CD4-positive, alpha-beta T cell treated with Interleukin-4 for 4 hours (primary cell): ENCODE measurements around the gene HIPK1.
"Not testable (repeated sequence)": the region's sequence is repeated elsewhere in the genome, so short reads cannot be mapped to it uniquely, and the experiment has no call there.

Experiments
- DNase-seq: peaks from one replicate; pipeline ENCODE4 v3.0.0-alpha.2; 2020

HIPK1 gene

DNA sequence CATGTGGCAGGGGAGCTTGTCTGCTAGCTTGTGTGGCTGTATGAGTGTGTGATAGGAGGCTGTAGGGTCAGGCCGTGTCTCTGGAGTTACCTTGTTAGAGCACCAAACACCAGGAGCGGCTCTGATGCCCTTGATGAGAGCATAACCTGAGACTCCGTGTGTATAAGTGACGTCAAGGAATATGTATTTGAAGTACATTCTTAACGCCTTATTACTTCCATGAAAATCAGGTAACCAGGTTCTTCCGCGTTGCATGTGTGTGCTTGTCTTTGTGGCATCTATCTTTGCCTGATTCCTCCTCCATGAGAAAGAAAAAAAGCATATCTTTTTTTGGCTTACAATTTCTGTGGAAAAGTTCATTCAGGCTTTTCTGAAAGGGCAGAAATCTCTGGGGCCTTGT is 54.7 kb downstream of the HIPK1 start:
- DNase-seq = no peak

DNA sequence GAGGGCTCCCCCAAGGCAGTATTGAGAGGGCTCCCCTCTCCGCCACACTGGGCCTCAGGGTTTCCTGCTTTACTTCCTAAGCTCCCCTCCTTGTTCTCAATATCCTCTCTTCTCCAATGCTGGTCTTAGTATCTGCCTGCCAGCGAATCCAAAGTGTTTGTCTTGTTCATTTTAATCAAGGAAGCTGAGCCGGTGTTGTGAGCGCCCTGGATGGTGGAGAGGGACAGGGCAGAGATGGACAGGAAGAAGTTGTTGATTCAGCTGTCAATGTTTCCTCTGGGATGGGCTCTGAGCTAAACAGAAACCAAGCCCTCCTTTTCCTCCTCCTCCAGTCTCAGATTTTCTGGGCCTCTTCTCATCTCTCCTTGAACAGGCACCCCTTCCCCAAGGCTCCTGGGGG is 55.6 kb downstream of the HIPK1 start:
- DNase-seq = no peak

DNA sequence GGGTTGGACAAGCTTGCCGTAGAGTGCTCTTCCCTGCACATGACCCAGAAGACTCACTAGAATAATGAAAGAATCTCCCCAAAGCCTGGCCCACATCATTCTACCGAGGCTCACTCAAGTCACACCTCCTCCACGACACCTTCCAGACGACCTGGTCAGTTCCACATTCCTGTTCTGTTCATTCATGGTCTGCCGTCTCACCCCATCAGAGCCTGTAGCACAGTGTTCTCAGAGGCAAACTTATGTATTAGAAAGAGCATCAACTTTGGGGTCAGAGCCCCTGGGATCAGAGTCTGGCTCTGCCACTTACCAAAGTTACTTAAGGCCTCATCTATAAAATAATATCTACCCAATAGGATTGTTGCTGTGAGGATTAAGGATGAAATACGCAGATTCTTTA is 57.7 kb downstream of the HIPK1 start:
- DNase-seq = no peak

DNA sequence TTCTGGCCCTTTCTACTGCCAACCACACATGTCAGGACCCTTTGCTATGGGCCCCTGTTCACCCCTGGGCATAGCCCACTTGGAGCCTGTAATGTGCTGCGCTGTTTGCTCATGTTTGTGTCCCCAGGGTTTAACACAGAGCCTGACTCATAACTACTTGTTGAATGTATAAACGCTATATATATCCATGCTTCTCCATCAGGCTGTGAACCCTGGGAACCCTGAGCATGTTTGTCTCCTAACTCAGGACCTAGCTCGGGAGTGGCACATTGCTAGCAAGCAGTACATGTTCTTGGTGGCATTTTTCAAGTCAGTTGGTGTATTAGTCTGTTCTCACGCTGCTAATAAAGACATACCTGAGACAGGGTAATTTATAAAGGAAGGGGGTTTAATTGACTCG is 58.1 kb downstream of the HIPK1 start:
- no peak for DNase-seq

DNA sequence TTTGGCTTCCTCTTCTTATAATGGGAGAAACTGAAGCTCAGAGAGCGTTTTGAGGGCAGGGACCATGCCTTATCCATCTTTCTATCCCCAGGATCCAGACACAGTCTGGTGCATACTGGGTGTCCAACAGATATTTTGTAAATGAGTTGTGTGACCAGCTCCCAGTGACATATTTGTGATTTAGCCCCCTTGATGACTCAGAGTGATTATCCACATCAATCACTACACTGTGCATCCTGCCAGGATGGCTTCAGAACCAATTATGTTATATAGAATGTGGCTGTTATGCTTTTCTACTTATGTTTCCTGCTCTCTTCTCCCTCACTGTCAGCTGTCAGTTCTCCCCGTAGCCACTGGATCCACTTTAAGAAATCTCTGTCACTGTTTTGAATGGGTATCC is 61.4 kb downstream of the HIPK1 start:
- DNase-seq = no peak

DNA sequence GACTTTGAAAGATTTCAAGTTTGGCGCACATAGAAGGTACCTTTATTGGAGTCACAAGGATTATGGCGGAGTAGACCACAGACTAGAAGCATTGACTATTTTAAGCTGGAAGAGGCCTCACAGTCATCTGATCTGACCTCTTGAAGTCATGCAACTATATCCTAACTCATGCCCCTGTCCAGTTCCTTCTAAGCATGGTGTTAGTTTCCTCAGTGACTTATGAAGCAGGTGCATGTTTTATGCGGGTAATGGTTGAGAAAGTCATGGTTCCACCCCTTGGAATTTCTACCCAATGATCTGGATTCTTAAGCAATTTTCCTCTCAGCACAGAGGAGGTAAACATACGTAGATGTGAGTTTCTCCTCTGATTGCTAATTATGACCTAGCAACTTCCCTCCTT is 61.8 kb downstream of the HIPK1 start:
- DNase-seq = no peak

DNA sequence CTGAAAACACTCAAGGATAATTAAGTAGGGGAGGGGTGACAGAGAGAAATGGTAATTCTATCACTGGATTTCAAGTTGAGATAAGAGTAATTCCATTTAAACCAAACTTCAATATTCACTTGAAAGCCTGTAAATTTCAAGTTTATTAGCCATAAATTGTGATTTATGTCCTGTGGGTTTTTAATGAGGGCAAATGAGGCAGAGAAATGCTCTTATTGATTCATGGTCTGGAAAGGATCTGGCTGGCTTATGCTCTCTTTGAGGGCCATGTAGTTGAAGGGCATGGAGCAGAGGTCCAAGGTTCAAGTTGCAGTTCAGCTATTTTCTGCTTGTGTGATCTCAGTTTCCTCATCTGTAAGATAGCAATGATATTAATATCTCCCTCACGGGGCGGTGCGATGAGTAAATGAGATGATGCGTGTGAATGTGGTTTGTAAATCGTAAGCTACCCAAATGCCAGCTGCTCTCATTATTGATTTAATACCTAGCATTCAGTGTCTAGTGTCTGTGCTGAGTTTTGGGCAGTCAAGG is 62.4 kb downstream of the HIPK1 start:
- no peak for DNase-seq

DNA sequence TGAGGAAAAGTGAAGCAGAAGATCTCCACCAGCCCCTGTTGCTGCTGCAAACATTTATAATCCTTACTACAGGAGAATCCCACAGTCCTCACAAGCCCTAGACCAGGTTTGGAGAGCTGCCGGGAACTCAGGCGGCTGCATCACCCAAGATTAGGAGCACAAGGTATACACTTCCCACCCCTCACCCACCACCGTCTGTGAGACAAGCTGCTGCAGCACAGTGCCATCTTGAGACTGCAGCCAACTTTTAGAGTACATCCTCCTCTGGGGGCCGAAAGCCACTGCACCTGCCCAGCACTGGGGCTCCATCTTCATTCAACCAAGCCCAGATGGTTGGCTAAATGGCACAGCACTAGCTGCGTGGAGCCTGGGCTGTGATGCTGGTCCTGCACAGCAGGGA is 63.9 kb downstream of the HIPK1 start:
- no peak for DNase-seq

DNA sequence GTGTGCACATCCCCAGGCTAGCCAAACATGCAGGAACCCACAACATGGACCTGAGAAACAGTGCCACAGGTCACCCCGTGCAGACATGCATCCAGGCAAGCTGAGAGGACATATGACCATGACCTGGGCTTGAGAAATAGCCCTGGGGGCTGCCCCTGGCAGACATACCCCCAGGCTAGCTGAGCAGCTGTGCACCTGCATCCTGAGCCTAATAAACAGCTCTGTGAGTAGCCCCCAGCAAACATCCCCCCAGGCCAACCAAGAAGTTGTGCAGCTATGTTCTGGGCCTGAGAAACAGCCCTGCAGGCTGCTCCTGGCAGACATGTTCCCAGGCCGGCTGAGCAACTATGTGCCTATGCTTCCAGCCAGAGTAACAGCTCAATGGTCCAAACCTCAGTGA is 64.6 kb downstream of the HIPK1 start:
- DNase-seq = no peak

DNA sequence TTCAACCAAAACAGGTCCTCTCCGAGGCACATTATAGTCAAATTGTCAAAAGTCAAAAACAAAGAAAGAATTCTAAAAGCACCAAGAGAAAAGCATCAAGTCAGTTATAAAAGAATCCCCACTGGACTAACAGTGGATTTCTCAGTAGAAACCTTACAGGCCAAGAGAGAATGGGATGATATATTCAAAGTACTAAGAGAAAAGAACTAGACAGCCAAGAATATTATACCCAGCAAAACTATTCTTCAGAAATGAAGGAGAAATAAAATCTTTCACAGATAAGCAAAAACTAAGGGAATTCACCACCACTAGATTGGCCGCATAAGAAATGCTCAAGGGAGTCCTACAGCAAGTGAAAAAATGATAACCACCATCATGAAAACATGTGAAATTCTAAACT is 66.3 kb downstream of the HIPK1 start:
- DNase-seq = no peak

DNA sequence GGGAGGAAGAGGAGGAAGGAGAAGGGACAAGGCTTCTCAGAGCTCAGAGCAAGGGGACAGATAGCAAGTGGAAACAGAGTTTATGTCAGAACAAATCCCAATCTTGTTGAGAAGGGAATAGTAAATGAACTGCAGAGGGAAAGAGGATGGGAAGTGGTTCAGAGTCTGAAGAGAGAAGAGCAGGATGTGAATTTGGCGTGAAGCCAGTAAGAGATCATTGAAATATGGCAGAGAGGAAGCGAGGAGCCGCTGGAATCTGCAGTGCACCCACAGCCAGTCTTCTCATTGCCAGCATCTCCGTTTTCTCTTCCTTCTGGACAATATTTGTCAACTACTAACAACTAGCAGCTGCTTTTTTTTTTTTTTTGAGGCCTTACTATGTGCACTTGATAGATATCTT is 69.2 kb downstream of the HIPK1 start:
- no peak for DNase-seq

DNA sequence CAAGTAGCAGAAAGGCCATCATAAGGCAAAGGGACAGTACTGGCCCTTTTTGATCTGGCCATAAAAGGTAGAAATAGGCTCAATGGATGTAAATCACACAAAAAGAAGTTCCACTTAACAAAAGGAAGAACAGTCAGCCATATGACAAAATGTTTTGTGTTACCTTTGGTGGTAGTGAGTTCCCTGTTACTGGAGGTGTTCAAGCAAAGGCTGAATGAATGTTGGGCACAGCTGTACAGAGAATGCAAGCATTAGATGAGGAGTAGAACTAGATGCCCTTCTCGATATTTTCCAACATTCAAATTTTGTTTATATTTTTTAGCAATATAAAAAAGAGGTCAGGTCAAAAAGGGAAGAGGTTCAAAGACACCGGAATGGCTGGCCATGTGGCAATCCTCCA is 70.1 kb downstream of the HIPK1 start:
- no peak for DNase-seq

DNA sequence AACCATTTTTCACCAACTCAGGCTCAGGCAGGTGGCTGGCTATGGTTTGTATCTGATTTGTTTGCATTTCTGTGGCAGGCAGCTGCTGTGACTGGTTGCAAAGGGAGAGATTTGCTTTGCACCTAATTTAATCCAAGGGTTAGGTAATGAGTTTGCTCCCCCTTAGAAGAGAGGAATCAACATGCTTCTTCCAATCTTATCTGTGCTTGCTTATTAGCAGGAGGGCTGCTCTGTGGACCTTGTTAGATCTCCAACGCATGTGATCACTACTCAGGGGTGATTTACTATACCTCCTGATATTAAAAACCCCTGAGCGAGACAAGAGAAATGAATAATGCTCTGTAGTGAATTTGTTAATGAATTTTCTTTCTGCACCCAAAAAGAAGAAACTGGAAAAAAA is 70.7 kb downstream of the HIPK1 start:
- no peak for DNase-seq

DNA sequence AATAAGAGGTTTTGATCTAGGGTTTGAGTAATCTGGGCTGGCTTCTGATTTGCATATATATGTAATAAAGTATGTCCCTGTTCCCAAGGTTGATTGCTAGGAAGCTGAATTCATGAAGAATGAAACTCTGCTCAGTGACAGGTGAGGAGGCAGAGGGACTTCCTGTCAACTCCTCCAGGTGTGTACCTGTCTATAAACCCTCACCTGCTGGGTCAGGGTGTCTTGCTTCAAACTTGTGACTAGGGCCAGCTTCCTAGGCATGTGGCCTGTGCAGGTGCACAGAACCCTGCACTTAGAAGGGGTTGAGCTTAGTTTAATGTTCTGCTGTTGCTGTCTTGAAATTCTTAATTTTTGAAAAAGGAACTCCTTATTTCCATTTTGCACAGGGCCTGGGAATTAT is 71.3 kb downstream of the HIPK1 start:
- no peak for DNase-seq

DNA sequence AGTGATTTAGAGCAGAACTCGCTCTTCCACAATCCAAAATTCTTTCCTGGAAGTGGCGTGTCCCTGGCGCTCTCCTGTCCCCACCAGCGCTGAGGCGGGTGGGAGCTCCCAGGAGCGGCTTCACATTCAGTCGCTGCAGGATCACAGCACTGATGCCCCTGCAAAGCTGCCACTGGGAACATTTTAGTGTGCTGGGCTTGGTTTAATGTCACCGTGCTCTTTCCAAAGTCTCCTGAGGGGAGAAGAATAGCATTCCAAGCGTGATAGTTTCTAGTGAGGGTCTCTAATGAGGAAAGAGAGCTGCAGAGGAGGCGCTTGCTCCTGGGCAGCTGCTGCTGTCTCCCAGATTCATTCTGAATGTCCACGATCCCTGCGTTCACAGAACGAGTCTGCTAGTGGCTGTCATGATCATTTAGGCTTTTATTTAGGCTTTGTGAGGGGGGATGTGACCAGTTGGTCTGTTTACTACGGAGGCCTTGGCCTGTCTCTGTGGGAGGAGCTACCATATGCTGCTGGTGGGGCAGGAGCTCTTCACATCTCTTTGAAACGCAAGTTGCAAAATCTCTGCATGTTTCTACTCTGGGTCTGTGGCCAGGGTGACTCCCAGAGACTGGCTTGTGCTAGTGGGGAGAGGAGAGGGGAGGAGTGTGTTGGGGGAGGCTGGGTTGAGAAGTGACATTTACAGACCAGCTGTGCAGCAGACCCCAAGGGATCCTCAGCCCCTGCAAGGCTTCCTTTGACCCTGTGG is 73.5 kb downstream of the HIPK1 start:
- no peak for DNase-seq

DNA sequence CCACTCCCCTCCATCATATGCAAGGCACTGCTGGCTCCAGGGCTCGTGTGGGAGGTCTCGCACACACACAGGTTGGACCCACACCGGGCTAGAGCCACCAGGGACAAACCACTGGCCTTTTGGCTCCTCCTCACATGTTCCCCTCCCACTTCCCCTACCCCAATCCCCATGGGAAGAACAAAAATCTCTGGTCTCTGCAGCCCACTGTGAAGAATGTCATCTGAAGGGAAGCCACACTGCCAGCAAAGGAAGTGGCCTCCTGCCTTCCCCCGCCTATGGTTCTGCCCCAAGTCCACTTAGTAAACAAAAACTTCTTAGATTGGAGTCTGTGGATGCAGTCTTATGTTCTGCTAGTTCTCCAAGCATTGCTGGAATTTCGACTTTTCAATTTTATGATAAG is 74.3 kb downstream of the HIPK1 start:
- DNase-seq = no peak

DNA sequence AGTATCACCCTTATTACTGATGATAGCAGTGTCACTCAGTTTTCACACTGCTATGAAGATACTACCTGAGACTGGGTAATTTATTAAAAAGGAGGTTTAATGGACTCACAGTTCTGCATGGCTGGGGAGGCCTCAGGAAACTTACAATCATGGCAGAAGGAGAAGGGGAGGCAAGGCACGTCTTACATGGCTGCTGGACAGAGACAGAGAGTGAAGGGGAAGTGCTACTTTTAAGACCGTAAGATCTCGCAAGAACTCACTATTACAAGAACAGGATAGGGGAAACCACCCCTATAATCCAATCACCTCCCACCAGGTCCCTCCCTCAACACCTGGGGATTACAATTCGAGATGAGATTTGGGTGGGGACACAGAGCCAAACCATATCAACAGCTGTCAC is 77.7 kb downstream of the HIPK1 start:
- DNase-seq = not testable (repeated sequence)

DNA sequence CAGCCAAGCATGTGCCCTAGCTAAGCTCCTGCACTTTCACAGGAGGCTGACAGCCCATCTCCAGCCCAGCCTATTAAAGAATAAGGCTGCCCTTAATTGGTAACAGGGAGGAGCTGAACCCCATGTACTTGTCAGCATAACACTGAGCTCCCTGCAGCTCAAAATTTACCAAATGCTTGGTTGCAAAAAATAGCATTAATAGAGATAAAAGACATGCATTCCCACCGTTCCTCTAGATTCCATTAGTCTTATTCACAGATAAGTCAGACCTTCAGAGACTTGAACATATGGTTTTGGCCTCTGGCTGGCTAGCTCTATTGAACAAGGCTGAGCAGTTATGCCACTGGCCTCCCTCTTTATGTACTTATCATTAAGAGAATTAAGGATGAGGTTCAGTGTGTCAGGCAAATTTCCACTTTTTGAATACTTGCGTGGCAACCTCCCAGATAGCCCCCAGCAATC is 79.4 kb downstream of the HIPK1 start:
- no peak for DNase-seq

DNA sequence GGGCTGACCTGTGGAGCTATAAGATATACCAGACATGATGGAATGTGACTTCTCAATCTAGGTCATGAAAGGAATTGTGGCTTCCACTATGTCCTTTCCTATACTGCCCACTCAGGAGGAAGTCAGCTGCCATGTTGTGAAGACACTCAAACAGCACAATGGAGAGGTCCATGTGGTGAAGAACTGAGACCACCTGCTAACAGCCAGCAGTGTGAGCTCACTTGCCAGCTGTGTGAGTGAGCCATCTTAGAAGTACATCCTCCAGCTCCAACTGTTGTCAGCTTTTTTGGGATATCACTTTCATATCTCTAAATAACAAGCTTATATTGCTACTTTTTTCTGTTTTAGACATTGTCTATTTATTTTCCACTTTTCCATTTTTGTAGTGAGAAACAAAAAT is 79.9 kb downstream of the HIPK1 start:
- no peak for DNase-seq

DNA sequence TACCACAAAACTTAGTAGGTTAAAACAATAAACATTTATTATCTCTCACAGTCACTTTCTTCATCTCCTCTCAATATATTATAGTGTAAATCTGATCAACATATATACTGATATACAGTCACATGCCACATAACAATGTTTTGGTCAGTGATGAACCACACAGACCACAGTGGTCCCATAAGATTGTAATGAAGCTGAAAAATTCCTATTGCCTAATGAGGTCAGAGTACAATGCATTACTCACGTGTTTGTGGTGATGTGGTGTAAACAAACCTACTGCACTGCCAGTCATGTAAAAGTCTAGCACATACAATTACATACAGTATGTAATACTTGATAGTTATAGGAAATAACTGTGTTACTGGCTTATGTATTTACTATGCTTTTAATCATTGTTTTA is 80.3 kb downstream of the HIPK1 start:
- no peak for DNase-seq

DNA sequence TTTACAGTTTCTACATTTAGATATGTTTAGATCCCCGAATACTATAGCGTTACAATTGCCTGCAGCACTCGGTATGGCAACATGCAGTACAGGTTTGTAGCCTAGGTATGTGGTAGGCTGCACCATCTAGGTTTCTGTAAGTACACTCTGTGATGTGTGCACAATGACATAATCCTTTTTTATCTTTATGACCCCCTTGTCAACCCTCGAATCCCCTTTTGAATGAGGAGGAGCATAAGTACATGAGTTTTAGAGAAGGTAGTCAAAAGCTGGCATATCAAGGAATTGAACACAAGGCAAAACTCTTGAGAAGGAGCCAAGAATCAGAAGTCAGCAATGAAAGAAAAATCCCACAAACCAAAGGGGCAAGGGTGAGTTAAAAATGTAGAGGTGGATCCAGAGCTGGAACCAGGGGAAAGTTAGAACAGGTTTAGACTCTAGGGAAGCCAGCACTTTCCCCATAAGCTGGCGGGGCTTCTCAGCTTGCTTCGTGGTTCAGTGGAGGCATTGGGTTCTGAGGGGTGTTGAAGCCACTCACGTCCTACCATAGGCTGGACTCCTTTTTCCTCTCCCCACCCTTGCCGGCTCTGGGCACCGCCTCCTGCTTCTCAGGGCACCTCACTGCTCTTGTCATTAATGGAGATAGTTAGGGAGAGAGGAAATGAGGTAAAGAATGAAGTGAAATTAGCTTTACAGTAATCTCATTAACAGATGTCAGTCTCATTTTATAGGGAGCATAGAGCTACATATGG is 81.5 kb downstream of the HIPK1 start:
- DNase-seq = no peak

DNA sequence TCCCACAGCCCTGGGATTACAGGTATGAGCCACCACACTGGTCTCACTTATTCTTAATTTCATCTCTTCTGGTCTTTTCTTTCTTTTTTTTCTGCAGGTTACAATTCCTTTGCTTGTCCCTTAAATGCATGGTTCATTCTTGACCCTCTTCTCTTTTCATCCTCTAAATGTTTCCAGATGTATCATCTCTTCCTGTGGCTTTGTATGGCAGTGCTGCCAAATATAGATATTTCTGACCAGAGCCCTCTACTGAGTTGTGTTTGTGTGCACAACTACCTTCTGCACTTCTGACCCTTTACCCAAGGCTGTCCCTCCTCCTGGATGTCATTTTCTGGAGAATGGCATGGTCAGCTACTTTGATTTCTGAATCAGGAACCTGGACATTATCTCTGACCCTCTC is 82.7 kb downstream of the HIPK1 start:
- no peak for DNase-seq

DNA sequence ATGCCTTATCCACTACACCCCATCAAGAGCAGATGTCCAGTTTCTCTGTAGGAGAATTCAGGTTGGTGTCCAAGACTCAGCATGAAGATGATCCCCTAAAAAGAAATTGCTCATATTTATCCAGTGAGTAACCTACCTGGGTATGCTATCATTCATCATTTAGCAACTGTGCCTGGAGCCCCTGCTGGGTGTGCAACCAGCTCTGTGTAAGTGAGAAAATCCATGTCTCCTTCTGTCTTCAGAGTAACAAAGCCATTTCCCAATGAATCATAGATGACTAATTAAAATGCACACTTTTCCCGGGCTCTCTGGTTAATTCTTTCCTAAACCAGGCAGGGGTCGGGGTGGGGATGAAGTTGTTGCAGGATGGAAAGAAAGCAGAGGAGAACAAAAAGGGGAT is 86.0 kb downstream of the HIPK1 start:
- DNase-seq = no peak

DNA sequence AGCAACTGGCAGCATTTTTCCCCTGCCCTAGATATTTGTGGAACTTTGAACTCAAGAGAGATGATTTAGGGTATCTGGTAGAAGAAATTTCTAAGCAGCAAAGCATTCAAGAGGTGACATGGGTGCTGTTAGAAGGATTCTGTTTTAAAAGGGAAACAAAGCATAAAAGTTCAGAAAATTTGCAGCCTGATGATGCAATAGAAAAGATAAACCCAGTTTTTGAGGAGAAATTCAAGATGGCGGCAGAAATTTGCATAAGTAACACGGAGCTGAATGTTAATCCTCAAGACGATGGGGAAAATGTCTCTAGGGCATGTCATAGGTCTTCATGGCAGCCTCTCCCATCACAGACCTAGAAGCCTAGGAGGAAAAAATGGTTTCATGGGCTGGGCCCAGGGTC is 90.6 kb downstream of the HIPK1 start:
- DNase-seq = not testable (repeated sequence)
